HCT116 (cell line): ENCODE data around the gene TSC2. TPM values are rescaled to one million over a fixed set of nuclear protein-coding genes. Genes with fewer than 3 reads are reported as not detected.
A peak's percentile ranks its signal among the peaks of the same experiment; 100 is the strongest.

Experiments used
- ATAC-seq: fragments of 200-7000 bp; cut with Tn5 transposase; 2 replicates; pipeline ENCODE4 v1.9.1; 2020; ENCODE audit warnings: mild to moderate bottlenecking, moderate library complexity
- BruUV-seq: library from RNA; stranded (reverse); fragments of 400-500 nt; replicated peaks from 2 replicates; lab custom pipeline; 2021; lab: Mats Ljungman, UMichigan
- CTCF ChIA-PET: fragments of 300-600 bp; sonication (Branson Sonifier 250); formaldehyde crosslinking; loops from one replicate; lab custom pipeline; 2021; ENCODE audit warnings: antibody characterized with exemption; lab: Charles Lee
- POLR2A ChIA-PET: fragments of 300-600, 350-600 bp; sonication (Branson Sonifier 250); formaldehyde crosslinking; loops from one replicate; lab custom pipeline; 2021; ENCODE audit warnings: antibody characterized with exemption; lab: Charles Lee
- RAD21 ChIA-PET, 2 experiments: fragments of 300-600 bp; sonication (Branson Sonifier 250); formaldehyde crosslinking; loops; one replicate each; lab custom pipeline; 2023; ENCODE audit warnings: low total read pairs in 2 of 2; ENCODE audit not compliant: uncharacterized antibody in 2 of 2, unreplicated experiment in 2 of 2, low non-redundant PET in 1 of 2; lab: Charles Lee
- DNase-seq: peaks from one replicate; pipeline ENCODE4 v3.0.0-alpha.2; 2010; ENCODE audit warnings: low read depth, low spot score
- H2AFZ ChIP-seq: fragments of 200-600 bp; shearing (Covaris generic), sonication (generic); 2 replicates; pipeline ENCODE4 v1.6.1; 2017; ENCODE audit warnings: low read depth, mixed run types, mixed read lengths, antibody characterized with exemption, low read length; ENCODE audit not compliant: poor library complexity, severe bottlenecking
- H3K27ac ChIP-seq: 2 replicates; pipeline ENCODE4 v1.5.1; 2012; ENCODE audit warnings: low read depth, low read length
- H3K27me3 ChIP-seq: fragments of 200-600 bp; sonication (generic); 2 replicates; pipeline ENCODE4 v1.6.1; 2016; ENCODE audit warnings: mixed run types, low read length, mixed read lengths; ENCODE audit not compliant: insufficient read depth
- H3K36me3 ChIP-seq, 2 experiments: fragments of 200-500 bp in 1 of 2; fragments of 200-600 bp in 1 of 2; sonication (Bioruptor generic) in 1 of 2; sonication (generic) in 1 of 2; 2 replicates each; pipeline versions ENCODE4 v1.5.1 to v1.6.1; 2014 to 2016; ENCODE audit warnings: low read length in 2 of 2, inconsistent platforms in 1 of 2, mixed read lengths in 1 of 2, mixed run types in 1 of 2; ENCODE audit not compliant: insufficient read depth in 2 of 2, control insufficient read depth in 1 of 2
- H3K4me1 ChIP-seq, 2 experiments: fragments of 200-600 bp in 1 of 2; sonication (generic) in 1 of 2; 2 replicates each; pipeline versions ENCODE4 v1.5.1 to v1.6.1; 2012 to 2017; ENCODE audit warnings: low read length in 2 of 2, inconsistent platforms in 1 of 2, mild to moderate bottlenecking in 1 of 2, mixed read lengths in 1 of 2, mixed run types in 1 of 2, moderate library complexity in 1 of 2; ENCODE audit not compliant: insufficient read depth in 2 of 2, control insufficient read depth in 1 of 2
- H3K4me2 ChIP-seq: fragments of 200-600 bp; sonication (generic); 2 replicates; pipeline ENCODE4 v1.6.1; 2017; ENCODE audit warnings: mixed run types, low read length, mixed read lengths
- H3K4me3 ChIP-seq, 2 experiments: fragments of 200-600 bp in 1 of 2; sonication (generic) in 1 of 2; replicated peaks in 1 of 2; 2 replicates each; pipeline ENCODE4 v1.5.1; 2011 to 2016; ENCODE audit warnings: low read length in 2 of 2, control low read depth in 1 of 2, low read depth in 1 of 2, mild to moderate bottlenecking in 1 of 2, mixed read lengths in 1 of 2, mixed run types in 1 of 2
- H3K79me2 ChIP-seq: fragments of 200-600 bp; sonication (generic); 2 replicates; pipeline ENCODE4 v1.6.1; 2017; ENCODE audit warnings: mild to moderate bottlenecking, mixed run types, low read length, moderate library complexity, mixed read lengths; ENCODE audit not compliant: insufficient read depth
- H3K9ac ChIP-seq: fragments of 200-600 bp; sonication (generic); 2 replicates; pipeline ENCODE4 v1.6.1; 2016; ENCODE audit warnings: low read length, mixed read lengths
- H3K9me2 ChIP-seq: fragments of 200-600 bp; sonication (generic), shearing (Covaris generic); 2 replicates; pipeline ENCODE4 v1.6.1; 2017; ENCODE audit warnings: mixed run types, mild to moderate bottlenecking, moderate library complexity; ENCODE audit not compliant: insufficient read depth
- H3K9me3 ChIP-seq, 2 experiments: fragments of 200-500 bp in 1 of 2; fragments of 200-600 bp in 1 of 2; sonication (Bioruptor generic) in 1 of 2; sonication (generic) in 1 of 2; 2 replicates each; pipeline ENCODE4 v1.6.1; 2014 to 2017; ENCODE audit warnings: low read length in 2 of 2, mixed read lengths in 2 of 2, inconsistent platforms in 1 of 2, low read depth in 1 of 2, mild to moderate bottlenecking in 1 of 2, mixed run types in 1 of 2, moderate library complexity in 1 of 2; ENCODE audit not compliant: control insufficient read depth in 1 of 2, insufficient read depth in 1 of 2
- H4K20me1 ChIP-seq: fragments of 200-600 bp; sonication (generic), shearing (Covaris generic); 2 replicates; pipeline ENCODE4 v1.6.1; 2017; ENCODE audit warnings: mixed run types, mild to moderate bottlenecking, moderate library complexity; ENCODE audit not compliant: insufficient read depth
- ELF1 ChIP-seq: IDR thresholded peaks from 2 replicates; pipeline ENCODE4 v1.6.1; 2012; ENCODE audit warnings: low read depth, borderline replicate concordance
- FOSL1 ChIP-seq: IDR thresholded peaks from 2 replicates; pipeline ENCODE4 v1.6.1; 2012; ENCODE audit warnings: low read depth
- JUND ChIP-seq: IDR thresholded peaks from 2 replicates; pipeline ENCODE4 v1.6.1; 2012
- RAD21 ChIP-seq: IDR thresholded peaks from 2 replicates; pipeline ENCODE4 v1.6.1; 2012; ENCODE audit warnings: low read depth, mild to moderate bottlenecking
- REST ChIP-seq: IDR thresholded peaks from 2 replicates; pipeline ENCODE4 v1.6.1; 2012; ENCODE audit warnings: low read depth
- SIN3A ChIP-seq: IDR thresholded peaks from 2 replicates; pipeline ENCODE4 v1.6.1; 2012; ENCODE audit warnings: low read depth
- SP1 ChIP-seq: IDR thresholded peaks from 2 replicates; pipeline ENCODE4 v1.6.1; 2012; ENCODE audit warnings: low read depth
- ZNF274 ChIP-seq: fragments of 200-500 bp; sonication (Bioruptor generic); IDR thresholded peaks from 2 replicates; pipeline ENCODE4 v1.6.1; 2014; ENCODE audit warnings: mild to moderate bottlenecking, low read depth, low read length, inconsistent platforms
- intact Hi-C: fragments of 100-400 bp; cut with micrococcal nuclease; formaldehyde crosslinking; loops from 2 replicates; pipeline ENCODE4 v1.10.0; 2022
- total RNA-seq: library from RNA; stranded (reverse); gene quantifications from one replicate; pipeline ENCODE4 v1.2.1, GENCODE V29; 2021; ENCODE audit not compliant: unreplicated experiment
- TF ChIP-seq, protein P1 (sequence below): IDR thresholded peaks from 2 replicates; pipeline ENCODE4 v1.6.1; 2011; ENCODE audit warnings: mild to moderate bottlenecking, low read length, moderate library complexity; ENCODE audit not compliant: insufficient replicate concordance; ENCODE audit errors: extremely low read depth

Gene TSC2
- total RNA-seq, 1 experiment from 2014 or later, result 74.1 TPM

- Histone ChIP-seq H3K79me2 (peaks cover 11% of the 10 kb centered on the region; the same call in 1 of the 2 replicates), H3K4me1 (peaks cover 10 to 47% of the 10 kb centered on the region in 2 experiments; a peak in 3 of 4 replicates), H3K9ac (peak overlapping the region; percentile 77), H3K27me3 (no peaks in the 10 kb centered on the region)
- RAD21 ChIA-PET, result no interaction called here
- TF ChIP-seq SP1, result no peak
- no peak for TF ChIP-seq ZNF274
- TF ChIP-seq SIN3A, result no peak
- no peak for TF ChIP-seq REST
- TF ChIP-seq, protein P1, sequence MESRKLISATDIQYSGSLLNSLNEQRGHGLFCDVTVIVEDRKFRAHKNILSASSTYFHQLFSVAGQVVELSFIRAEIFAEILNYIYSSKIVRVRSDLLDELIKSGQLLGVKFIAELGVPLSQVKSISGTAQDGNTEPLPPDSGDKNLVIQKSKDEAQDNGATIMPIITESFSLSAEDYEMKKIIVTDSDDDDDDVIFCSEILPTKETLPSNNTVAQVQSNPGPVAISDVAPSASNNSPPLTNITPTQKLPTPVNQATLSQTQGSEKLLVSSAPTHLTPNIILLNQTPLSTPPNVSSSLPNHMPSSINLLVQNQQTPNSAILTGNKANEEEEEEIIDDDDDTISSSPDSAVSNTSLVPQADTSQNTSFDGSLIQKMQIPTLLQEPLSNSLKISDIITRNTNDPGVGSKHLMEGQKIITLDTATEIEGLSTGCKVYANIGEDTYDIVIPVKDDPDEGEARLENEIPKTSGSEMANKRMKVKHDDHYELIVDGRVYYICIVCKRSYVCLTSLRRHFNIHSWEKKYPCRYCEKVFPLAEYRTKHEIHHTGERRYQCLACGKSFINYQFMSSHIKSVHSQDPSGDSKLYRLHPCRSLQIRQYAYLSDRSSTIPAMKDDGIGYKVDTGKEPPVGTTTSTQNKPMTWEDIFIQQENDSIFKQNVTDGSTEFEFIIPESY, result no peak
- no peak for TF ChIP-seq JUND
- TF ChIP-seq FOSL1, result no peak
- TF ChIP-seq RAD21, result no peak
- TF ChIP-seq ELF1, result no peak
- TF ChIP-seq, all 23 proteins: peak for 0
- H3K27ac ChIP-seq, result peak overlapping the region; percentile 71
- H3K4me3 ChIP-seq, result peak overlapping the region; percentile 64 to 88
- H4K20me1 ChIP-seq, result no peaks in the 10 kb centered on the region
- peak overlapping the region; percentile 82 for H3K4me2 ChIP-seq
- no peaks in the 10 kb centered on the region for H3K9me3 ChIP-seq
- intact Hi-C loops, result loop anchor here (5.0 kb wide), 1 partner anchor 96 kb away; no protein-coding TSS in a partner anchor
- no peak for DNase-seq
- CTCF ChIA-PET, result interaction anchor here (1.2 to 1.8 kb wide), 2 partner anchors 23 to 94 kb away, joined by 3 to 12 read pairs; no protein-coding TSS in a partner anchor
- H3K36me3 ChIP-seq, result peaks cover 0 to 3% of the 10 kb centered on the region in 2 experiments; a peak in 1 of 4 replicates
- BruUV-seq, result no TSS peak
- no peak for ATAC-seq
- POLR2A ChIA-PET, result interaction anchor here (0.5 kb wide), 1 partner anchor 95 kb away, joined by 3 read pairs; no protein-coding TSS in a partner anchor
- H3K9me2 ChIP-seq, result no peaks in the 10 kb centered on the region
- no peak overlapping the region for H2AFZ ChIP-seq
Observed at GRCh38 chr16:2045965-2046892, 1.6 kb upstream of the TSC2 start.
